Measurements from ENCODE around the gene CNTNAP3B.
"Not testable (repeated sequence)": the region's sequence is repeated elsewhere in the genome, so short reads cannot be mapped to it uniquely, and the experiment has no call there.

The CNTNAP3B gene

GRCh38 chr9:42129073-42129729 is at the start of gene CNTNAP3B:
CNTNAP3B (minus strand) TSS chr9:42129426; CDS start chr9:42129094, 332 bp downstream.
- DNase-seq = not testable (repeated sequence)

- peak in 1 of 2 donors; percentile 5 for DNase-seq
Measured at GRCh38 chr9:42160299-42160698, 31.1 kb upstream of the CNTNAP3B start.

- DNase-seq = not testable (repeated sequence)
Measured at GRCh38 chr9:42127056-42127841, 2.0 kb downstream of the CNTNAP3B start.

- not testable (repeated sequence) for DNase-seq
Measured at GRCh38 chr9:42121007-42121406, 8.2 kb downstream of the CNTNAP3B start.

GRCh38 chr9:42095929-42096328 is 33.3 kb downstream of the CNTNAP3B start:
- DNase-seq = not testable (repeated sequence)

GRCh38 chr9:42084559-42084952 is 44.7 kb downstream of the CNTNAP3B start:
- DNase-seq = not testable (repeated sequence)

- not testable (repeated sequence) for DNase-seq
Measured at GRCh38 chr9:42083877-42084558, 45.2 kb downstream of the CNTNAP3B start.

GRCh38 chr9:42080376-42080775 is 48.9 kb downstream of the CNTNAP3B start:
- DNase-seq = not testable (repeated sequence)

GRCh38 chr9:42074868-42075267 is 54.4 kb downstream of the CNTNAP3B start:
- not testable (repeated sequence) for DNase-seq

- not testable (repeated sequence) for DNase-seq
Measured at GRCh38 chr9:42071026-42071425, 58.2 kb downstream of the CNTNAP3B start.

GRCh38 chr9:42070035-42070799 is 59.0 kb downstream of the CNTNAP3B start:
- DNase-seq = not testable (repeated sequence)

GRCh38 chr9:42053874-42054273 is 75.4 kb downstream of the CNTNAP3B start:
- not testable (repeated sequence) for DNase-seq

- not testable (repeated sequence) for DNase-seq
Measured at GRCh38 chr9:42050701-42051100, 78.5 kb downstream of the CNTNAP3B start.

- DNase-seq = not testable (repeated sequence)
Measured at GRCh38 chr9:42044422-42045010, 84.7 kb downstream of the CNTNAP3B start.

GRCh38 chr9:42033541-42033940 is 95.7 kb downstream of the CNTNAP3B start:
- DNase-seq = not testable (repeated sequence)

GRCh38 chr9:42020639-42021038 is 108.6 kb downstream of the CNTNAP3B start:
- not testable (repeated sequence) for DNase-seq

- not testable (repeated sequence) for DNase-seq
Measured at GRCh38 chr9:42018220-42018922, 110.9 kb downstream of the CNTNAP3B start.

- not testable (repeated sequence) for DNase-seq
Measured at GRCh38 chr9:42014317-42014716, 114.9 kb downstream of the CNTNAP3B start.

GRCh38 chr9:41991607-41992006 is 137.6 kb downstream of the CNTNAP3B start:
- not testable (repeated sequence) for DNase-seq

GRCh38 chr9:41980271-41980670 is 149.0 kb downstream of the CNTNAP3B start:
- DNase-seq = not testable (repeated sequence)

GRCh38 chr9:41977965-41978600 is 151.1 kb downstream of the CNTNAP3B start:
- DNase-seq = not testable (repeated sequence)

Measured in CD4-positive, alpha-beta T cell treated with Interleukin-4 for 1 hour (primary cell).